GM19395 (cell line): Measurements from ENCODE around the gene BICD2.
A peak's percentile ranks its signal among the peaks of the same experiment; 100 is the strongest.

Source experiments
- ATAC-seq: cut with Tn5 transposase; IDR thresholded peaks from one replicate; pipeline ENCODE4 v1.9.1; 2021; ENCODE audit warnings: mild to moderate bottlenecking, moderate library complexity; ENCODE audit not compliant: unreplicated experiment

Gene BICD2

GRCh38 chr9:92671323-92671722, 93.3 kb downstream of the BICD2 start:
- ATAC-seq = no peak

GRCh38 chr9:92669890-92670708, 94.5 kb downstream of the BICD2 start, which contains the start of gene IPPK:
IPPK (minus strand) TSS chr9:92670131; CDS start chr9:92669988, 143 bp downstream.
- ATAC-seq = peak; percentile 97

DNA sequence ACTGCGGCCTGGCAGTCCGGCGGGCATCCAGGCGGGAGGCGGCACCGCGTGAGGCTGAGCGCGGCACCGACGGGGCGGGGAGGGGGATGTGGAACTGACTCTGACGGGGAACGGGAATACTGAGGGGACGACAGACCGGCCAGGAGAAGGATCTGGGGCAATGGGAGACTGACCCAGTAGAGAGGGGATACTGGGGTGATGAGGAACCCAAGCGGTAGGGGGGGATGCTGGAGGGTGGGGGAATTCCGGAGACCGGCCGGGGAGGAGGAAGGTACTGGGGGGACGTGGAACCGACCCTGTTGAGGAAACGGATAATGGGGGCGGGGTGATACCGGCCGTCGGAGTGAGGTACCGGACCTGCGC, 95.1 kb downstream of the BICD2 start:
- ATAC-seq = no peak

GRCh38 chr9:92668746-92669526, 95.7 kb downstream of the BICD2 start:
- no peak for ATAC-seq

DNA sequence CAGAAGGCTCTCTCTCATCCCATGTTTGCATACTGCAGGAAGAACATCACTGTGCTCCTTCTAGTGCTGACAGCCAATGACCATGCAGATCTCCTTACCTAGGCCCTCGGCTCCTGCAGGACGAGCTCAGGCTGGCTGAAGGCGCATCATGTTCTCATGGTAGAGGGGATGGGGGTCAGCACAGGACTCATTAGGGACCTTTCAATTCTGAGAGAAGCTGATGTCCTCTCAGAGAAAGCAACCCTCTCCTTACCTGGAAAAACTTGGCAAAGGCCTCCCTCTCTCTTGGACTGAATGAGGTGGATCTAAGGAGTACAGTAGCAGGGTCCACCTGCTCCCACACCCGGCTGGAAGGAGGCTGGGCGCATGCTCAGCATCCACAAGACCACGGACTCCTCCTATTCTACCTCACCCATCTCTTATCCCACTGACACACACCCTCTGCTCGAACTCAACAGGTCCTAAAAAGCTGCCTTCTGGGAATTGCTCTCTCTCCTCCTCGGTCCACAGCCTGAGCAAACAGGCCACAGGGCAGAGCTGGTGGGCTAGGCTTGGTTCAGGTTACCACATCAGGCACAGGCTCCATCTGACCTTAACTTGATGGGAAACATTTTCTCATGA, 97.6 kb downstream of the BICD2 start:
- no peak for ATAC-seq

DNA sequence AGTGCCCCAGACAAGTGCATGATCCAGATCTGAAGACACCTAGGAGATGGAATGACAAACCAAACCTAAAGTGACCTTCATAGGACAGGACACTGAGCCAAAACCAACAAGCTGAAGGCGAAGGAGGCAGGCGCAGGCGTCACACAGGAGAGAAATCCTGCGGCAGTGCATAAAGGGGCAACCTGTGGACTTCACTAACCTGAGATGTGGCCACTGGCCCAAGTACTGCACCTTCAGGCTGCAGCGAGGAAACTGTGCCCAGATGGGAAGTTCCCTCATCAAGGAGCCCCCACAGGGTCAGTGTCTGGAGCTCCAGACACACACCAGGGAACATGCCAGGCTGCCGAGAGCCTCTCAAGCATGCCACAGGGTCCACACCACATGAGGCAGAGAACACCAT, 98.4 kb downstream of the BICD2 start:
- no peak for ATAC-seq

DNA sequence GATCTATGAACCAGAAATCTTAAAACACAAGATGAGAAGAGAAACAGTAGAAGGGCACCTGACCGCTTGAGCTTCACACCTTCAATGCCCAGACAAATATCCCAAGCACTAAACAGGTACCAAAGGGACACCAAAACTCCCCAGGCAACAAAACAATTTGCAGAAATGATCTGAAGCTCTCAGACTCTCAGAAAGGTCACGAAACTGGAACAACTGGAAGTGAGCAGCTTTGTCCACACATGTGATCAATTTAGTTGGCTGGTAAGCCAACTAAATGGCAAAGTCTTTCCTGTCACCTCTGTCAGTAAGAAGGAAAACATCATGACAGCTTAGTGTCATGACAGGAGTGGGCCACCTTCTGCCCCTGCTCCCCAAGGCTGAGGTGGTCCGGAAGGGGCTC, 98.8 kb downstream of the BICD2 start:
- no peak for ATAC-seq

DNA sequence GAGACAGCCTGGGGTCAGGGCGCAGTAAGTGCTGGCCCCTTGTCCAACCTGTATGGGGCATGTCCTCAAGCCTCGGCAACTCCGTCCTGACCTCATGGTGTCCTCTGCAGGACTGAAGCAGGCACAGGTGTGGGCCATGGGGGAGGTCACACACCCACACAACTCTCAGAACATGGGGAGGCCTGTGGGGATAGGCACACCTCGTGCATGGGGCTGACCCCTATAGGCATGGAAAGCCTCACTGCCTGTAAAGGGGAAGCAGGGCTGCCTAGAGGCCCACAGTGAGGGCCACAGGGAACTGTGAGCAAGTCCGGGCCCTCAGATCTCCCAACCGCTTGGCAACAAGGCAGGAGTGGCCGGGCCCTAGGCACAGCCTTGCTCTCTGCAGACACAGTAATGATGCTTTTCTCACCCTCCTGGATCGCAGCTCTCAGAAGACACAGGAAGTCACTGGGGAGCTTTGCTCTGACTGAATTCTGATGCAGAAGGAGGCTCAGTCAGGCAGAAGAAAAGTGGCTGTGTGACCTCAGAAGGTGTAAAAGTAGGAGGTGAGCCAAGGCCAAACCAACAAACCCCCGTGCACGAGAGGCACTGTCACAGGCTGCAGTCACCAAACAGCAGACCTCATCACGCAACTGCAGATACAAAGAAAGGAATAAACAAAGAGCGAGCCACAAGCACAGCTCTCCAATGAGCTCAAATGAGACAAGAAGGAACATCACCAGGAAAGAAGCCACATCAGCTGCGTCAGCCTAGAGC, 100.1 kb downstream of the BICD2 start:
- no peak for ATAC-seq

DNA sequence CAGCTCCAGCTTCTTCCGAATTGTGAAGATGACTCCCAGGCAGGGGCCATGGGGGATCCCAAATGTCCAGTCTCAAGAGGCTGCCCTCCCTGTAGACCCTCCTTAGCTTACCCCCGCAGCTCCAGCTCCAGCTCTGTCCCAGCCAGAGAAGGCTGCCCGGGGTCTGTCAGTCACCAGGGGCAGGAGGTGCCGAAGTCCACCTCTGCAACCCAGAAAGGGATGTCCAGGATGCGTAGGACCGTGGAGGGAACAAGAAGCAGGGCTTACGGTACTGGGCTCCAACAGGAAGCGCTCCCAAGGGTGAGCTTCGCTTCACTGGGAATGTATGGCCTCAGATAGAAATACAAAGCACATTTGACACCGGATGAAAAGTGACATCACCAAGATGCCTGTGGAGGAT, 100.7 kb downstream of the BICD2 start:
- no peak for ATAC-seq

- ATAC-seq = no peak
Observed at GRCh38 chr9:92663126-92663525, 101.5 kb downstream of the BICD2 start.

DNA sequence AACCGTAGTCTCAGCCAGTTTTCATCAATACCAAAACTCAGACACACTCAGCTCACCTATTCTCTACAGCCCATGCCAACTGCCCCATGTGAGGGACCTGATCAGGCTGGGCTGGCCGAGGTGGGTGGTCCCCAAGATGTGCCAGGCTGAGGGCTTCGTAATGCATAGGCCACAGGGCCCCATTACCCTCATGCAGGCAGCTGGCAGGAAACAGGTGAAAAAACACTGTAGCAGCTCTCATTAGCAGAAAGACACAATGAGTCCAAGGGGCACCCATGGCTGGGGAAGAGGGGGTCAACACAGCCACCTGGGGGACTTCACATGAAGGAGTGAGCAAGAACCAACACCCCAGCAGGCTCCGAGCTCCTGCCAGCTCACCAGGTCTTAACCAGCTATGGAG, 102.9 kb downstream of the BICD2 start:
- ATAC-seq = no peak
